Upper lobe of right lung (tissue), 1 donor: Measurements from ENCODE around the gene BLID. TPM values are rescaled to one million over a fixed set of nuclear protein-coding genes. Genes with fewer than 3 reads are reported as not detected.
A peak's percentile ranks its signal among the peaks of the same experiment; 100 is the strongest.

Experiments used
- ATAC-seq: fragments of 200-7000 bp; cut with Tn5 transposase; one replicate; pipeline ENCODE4 v1.9.1; 2020; ENCODE audit warnings: mild to moderate bottlenecking, moderate library complexity
- DNase-seq: peaks from one replicate; pipeline ENCODE4 v3.0.0-alpha.2; 2020
- H3K27ac ChIP-seq: fragments of 200-600 bp; one replicate; pipeline ENCODE4 v1.8.0; 2022
- H3K27me3 ChIP-seq: fragments of 200-600 bp; one replicate; pipeline ENCODE4 v1.8.0; 2022; ENCODE audit warnings: mild to moderate bottlenecking
- H3K36me3 ChIP-seq: fragments of 200-600 bp; one replicate; pipeline ENCODE4 v1.8.0; 2022
- H3K4me1 ChIP-seq: fragments of 200-600 bp; one replicate; pipeline ENCODE4 v1.8.0; 2022
- H3K4me3 ChIP-seq: fragments of 200-600 bp; one replicate; pipeline ENCODE4 v1.8.0; 2022; ENCODE audit warnings: mild to moderate bottlenecking
- H3K9me3 ChIP-seq: fragments of 200-600 bp; one replicate; pipeline ENCODE4 v1.8.0; 2022
- CTCF ChIP-seq: fragments of 200-600 bp; IDR thresholded peaks from one replicate; pipeline ENCODE4 v1.8.0; 2022; ENCODE audit warnings: antibody characterized with exemption
- intact Hi-C: fragments of 100-400 bp; cut with DNase I; formaldehyde crosslinking; loops from one replicate; pipeline ENCODE4 v1.11.0; 2022
- total RNA-seq: library from RNA; stranded (reverse); fragmentation: NEBNext Ultra II Directional; extraction: Animal tissue kit (Norgen Biotek cat#: 25700); gene quantifications from one replicate; pipeline ENCODE4 v1.2.1, GENCODE V29; 2021
- donor health status: DM: no; HTN: yes; CAD: no; lungs with severe emphysema.

Gene BLID
- total RNA-seq, 1 donor from 2014 or later, result not detected

GRCh38 chr11:122108192-122108799 lies 7.7 kb downstream of the BLID start:
- peak; percentile 63 for TF ChIP-seq CTCF
- no peak overlapping the region for H3K4me3 ChIP-seq
- H3K4me1 ChIP-seq, result no peaks in the 10 kb centered on the region
- H3K36me3 ChIP-seq, result no peaks in the 10 kb centered on the region
- no peak for DNase-seq
- peak; percentile 74 for ATAC-seq
- no peaks in the 10 kb centered on the region for H3K9me3 ChIP-seq
- H3K27me3 ChIP-seq, result no peaks in the 10 kb centered on the region
- no peak overlapping the region for H3K27ac ChIP-seq
- intact Hi-C loops, result no loop called here

GRCh38 chr11:122107566-122107965 lies 8.4 kb downstream of the BLID start:
- DNase-seq, result no peak
- no peaks in the 10 kb centered on the region for H3K9me3 ChIP-seq
- no peak overlapping the region for H3K4me3 ChIP-seq
- no peak for TF ChIP-seq CTCF
- intact Hi-C loops, result no loop called here
- H3K27me3 ChIP-seq, result no peaks in the 10 kb centered on the region
- no peaks in the 10 kb centered on the region for H3K4me1 ChIP-seq
- no peak for ATAC-seq
- no peak overlapping the region for H3K27ac ChIP-seq
- no peaks in the 10 kb centered on the region for H3K36me3 ChIP-seq

DNA sequence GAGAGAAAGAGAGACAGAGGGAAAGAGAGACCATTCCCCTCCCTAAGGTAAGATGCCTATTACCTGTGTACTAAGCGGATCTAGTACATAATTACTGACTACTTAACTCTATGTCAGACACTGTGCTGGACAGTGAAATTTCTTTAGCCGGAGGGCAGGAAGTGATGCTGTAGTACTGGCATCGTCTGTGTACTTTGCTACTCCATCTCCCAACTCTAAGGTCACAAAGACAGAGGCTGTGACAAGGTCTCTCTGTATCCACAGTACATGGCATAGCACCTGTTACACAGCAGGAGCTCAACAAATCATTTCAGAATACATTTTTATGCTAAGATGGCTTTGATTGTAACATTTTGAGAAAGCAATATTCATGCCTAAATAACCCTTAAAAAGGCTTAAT lies 9.0 kb downstream of the BLID start:
- Histone ChIP-seq H3K27me3 (no peaks in the 10 kb centered on the region), H3K4me1 (no peaks in the 10 kb centered on the region), H3K27ac (no peak overlapping the region), H3K4me3 (no peak overlapping the region), H3K9me3 (no peaks in the 10 kb centered on the region), H3K36me3 (no peaks in the 10 kb centered on the region)
- no peak for TF ChIP-seq CTCF
- no peak for DNase-seq
- ATAC-seq, result no peak
- intact Hi-C loops, result no loop called here

- no peaks in the 10 kb centered on the region for H3K36me3 ChIP-seq
- DNase-seq, result no peak
- intact Hi-C loops, result no loop called here
- no peaks in the 10 kb centered on the region for H3K4me1 ChIP-seq
- no peak for TF ChIP-seq CTCF
- H3K4me3 ChIP-seq, result no peak overlapping the region
- no peaks in the 10 kb centered on the region for H3K9me3 ChIP-seq
- no peak for ATAC-seq
- no peak overlapping the region for H3K27ac ChIP-seq
- no peaks in the 10 kb centered on the region for H3K27me3 ChIP-seq
Measured at GRCh38 chr11:122105044-122105758, 10.8 kb downstream of the BLID start.

DNA sequence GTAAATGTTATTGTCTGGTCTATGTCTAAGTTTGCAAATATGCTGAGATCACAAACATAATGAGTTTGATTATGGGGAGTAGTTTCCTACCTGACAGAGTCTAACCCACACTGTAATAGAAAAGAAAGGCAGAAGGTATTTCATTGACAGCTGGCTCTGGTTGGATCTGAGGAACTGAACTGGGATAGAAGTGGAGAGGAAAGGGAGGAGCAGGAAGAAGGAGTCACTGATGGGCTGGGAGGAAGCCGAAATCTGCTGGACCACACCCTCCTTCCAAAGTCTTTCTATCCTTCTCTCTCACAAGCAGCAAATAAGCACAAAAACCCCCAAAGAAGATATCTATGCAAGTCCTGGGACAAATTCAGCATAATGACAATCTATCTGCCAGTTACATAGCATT lies 11.7 kb downstream of the BLID start:
- no peak for ATAC-seq
- no peaks in the 10 kb centered on the region for H3K9me3 ChIP-seq
- intact Hi-C loops, result no loop called here
- no peak for DNase-seq
- H3K4me3 ChIP-seq, result no peak overlapping the region
- no peaks in the 10 kb centered on the region for H3K36me3 ChIP-seq
- no peaks in the 10 kb centered on the region for H3K4me1 ChIP-seq
- peaks cover 3% of the 10 kb centered on the region for H3K27me3 ChIP-seq
- H3K27ac ChIP-seq, result no peak overlapping the region
- TF ChIP-seq CTCF, result no peak
